ENCODE results near the gene ADIPOR2.

DNA sequence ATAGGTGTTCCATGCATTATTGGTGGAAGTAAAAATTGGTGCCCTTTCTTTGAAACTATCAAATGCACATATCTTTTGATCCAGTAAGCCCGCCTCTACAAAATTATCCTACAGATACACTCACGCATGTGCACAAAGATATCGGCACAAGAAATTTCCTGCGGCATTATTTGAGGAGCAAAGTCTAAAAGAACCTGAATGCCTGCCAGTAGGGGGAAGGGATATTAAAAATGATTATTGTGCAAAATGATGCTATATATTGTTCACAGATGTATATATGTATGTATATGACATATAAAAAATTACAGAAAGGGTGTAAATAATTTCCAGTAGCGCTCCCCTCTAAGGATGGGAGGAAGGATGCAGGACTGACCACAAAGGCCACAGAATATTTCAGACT lies 24.7 kb upstream of the ADIPOR2 start:
- no peak for TF ChIP-seq CTCF (conservative IDR thresholded peaks at IDR 0.05 in 1 of 2, IDR thresholded peaks at IDR 0.05 in 1 of 2; ENCODE audit: extremely low read depth in 1 of 2, insufficient read depth in 1 of 2, low read depth in 1 of 2, low read length in 2 of 2)
- TF ChIP-seq EZH2 (IDR thresholded peaks at IDR 0.05; ENCODE audit: borderline replicate concordance, low read length), result no peak
